MCF 10A (cell line): ENCODE results near the gene HLA-DMB. TPM values are rescaled to one million over a fixed set of nuclear protein-coding genes. Genes with fewer than 3 reads are reported as not detected.

Experiments
- BruUV-seq: library from RNA; stranded (reverse); fragments of 400-500 nt; replicated peaks from 2 replicates; lab custom pipeline; 2021; lab: Mats Ljungman, UMichigan
- CTCF ChIA-PET: fragments of 300-600 bp; sonication (Branson Sonifier 250); formaldehyde crosslinking; extraction: SDS; loops from one replicate; lab custom pipeline; 2021; ENCODE audit warnings: antibody characterized with exemption, inconsistent platforms; lab: Yijun Ruan, JAX
- POLR2A ChIA-PET: fragments of 300-600, 350-650 bp; sonication (Branson Sonifier 250); formaldehyde crosslinking; extraction: SDS; loops from one replicate; lab custom pipeline; 2020; ENCODE audit warnings: antibody characterized with exemption, inconsistent platforms; lab: Yijun Ruan, JAX
- DNase-seq: peaks from one replicate; pipeline ENCODE4 v3.0.0-alpha.2; 2018; ENCODE audit not compliant: unreplicated experiment
- H3K27ac Mint-ChIP-seq: one replicate; pipeline ENCODE4 v1.8.0; 2022; ENCODE audit warnings: mild to moderate bottlenecking, low read depth, mixed read lengths; ENCODE audit not compliant: unreplicated experiment
- H3K27me3 Mint-ChIP-seq: one replicate; pipeline ENCODE4 v1.8.0; 2022; ENCODE audit warnings: mixed read lengths; ENCODE audit not compliant: insufficient read depth, unreplicated experiment
- H3K36me3 Mint-ChIP-seq: one replicate; pipeline ENCODE4 v1.8.0; 2022; ENCODE audit warnings: mild to moderate bottlenecking, moderate library complexity, mixed read lengths; ENCODE audit not compliant: insufficient read depth, unreplicated experiment
- H3K4me1 Mint-ChIP-seq: one replicate; pipeline ENCODE4 v1.8.0; 2022; ENCODE audit warnings: mixed read lengths; ENCODE audit not compliant: insufficient read depth, unreplicated experiment
- H3K4me3 Mint-ChIP-seq: one replicate; pipeline ENCODE4 v1.8.0; 2022; ENCODE audit warnings: mild to moderate bottlenecking, moderate library complexity, mixed read lengths; ENCODE audit not compliant: unreplicated experiment
- H3K9me3 Mint-ChIP-seq: one replicate; pipeline ENCODE4 v1.8.0; 2022; ENCODE audit warnings: mixed read lengths; ENCODE audit not compliant: unreplicated experiment
- intact Hi-C: fragments of 100-400 bp; cut with micrococcal nuclease; formaldehyde crosslinking; loops from 2 replicates; pipeline ENCODE4 v1.14.1; 2022
- total RNA-seq: library from RNA; stranded (reverse); gene quantifications from 2 replicates; pipeline ENCODE4 v1.2.3, GENCODE V29; 2022
- TF ChIP-seq, protein P1 (sequence below): fragments of 200-600 bp; IDR thresholded peaks from one replicate; pipeline ENCODE4 v1.8.0; 2022; ENCODE audit warnings: antibody characterized with exemption, mild to moderate bottlenecking; ENCODE audit not compliant: unreplicated experiment

HLA-DMB gene
- total RNA-seq, 1 experiment from 2014 or later, result not detected

DNA sequence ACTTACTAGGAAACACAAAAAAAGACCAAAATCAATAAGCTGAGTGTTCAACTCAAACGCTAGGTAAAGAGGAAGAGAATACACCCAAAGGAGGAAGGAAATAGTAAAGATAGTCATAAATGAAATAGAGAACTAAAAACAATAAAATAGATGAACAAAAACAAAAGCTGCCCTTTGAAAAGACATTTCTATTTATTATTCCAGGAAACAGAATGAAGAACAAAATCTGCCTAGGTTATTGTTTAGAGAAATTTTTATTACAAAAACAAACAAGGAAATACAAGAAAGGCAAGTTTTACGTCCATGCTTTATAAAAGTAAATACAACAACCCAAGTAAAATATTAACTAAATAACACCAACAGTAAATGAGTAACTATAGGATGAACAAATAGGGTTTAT is 20.1 kb downstream of the HLA-DMB start:
- TF ChIP-seq, protein P1, sequence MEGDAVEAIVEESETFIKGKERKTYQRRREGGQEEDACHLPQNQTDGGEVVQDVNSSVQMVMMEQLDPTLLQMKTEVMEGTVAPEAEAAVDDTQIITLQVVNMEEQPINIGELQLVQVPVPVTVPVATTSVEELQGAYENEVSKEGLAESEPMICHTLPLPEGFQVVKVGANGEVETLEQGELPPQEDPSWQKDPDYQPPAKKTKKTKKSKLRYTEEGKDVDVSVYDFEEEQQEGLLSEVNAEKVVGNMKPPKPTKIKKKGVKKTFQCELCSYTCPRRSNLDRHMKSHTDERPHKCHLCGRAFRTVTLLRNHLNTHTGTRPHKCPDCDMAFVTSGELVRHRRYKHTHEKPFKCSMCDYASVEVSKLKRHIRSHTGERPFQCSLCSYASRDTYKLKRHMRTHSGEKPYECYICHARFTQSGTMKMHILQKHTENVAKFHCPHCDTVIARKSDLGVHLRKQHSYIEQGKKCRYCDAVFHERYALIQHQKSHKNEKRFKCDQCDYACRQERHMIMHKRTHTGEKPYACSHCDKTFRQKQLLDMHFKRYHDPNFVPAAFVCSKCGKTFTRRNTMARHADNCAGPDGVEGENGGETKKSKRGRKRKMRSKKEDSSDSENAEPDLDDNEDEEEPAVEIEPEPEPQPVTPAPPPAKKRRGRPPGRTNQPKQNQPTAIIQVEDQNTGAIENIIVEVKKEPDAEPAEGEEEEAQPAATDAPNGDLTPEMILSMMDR, result no peak
- Mint-ChIP-seq H3K4me1 (no peaks in the 10 kb centered on the region), H3K4me3 (no peak overlapping the region), H3K9me3 (no peaks in the 10 kb centered on the region), H3K27me3 (peaks cover 60% of the 10 kb centered on the region), H3K36me3 (no peaks in the 10 kb centered on the region), H3K27ac (no peak overlapping the region)
- CTCF ChIA-PET, result interaction anchor here (0.9 to 2.1 kb wide), 2 partner anchors 35 to 64 kb away, joined by 4 to 5 read pairs; no protein-coding TSS in a partner anchor
- DNase-seq, result no peak
- intact Hi-C loops, result no loop called here
- POLR2A ChIA-PET, result no interaction called here
- no TSS peak for BruUV-seq

DNA sequence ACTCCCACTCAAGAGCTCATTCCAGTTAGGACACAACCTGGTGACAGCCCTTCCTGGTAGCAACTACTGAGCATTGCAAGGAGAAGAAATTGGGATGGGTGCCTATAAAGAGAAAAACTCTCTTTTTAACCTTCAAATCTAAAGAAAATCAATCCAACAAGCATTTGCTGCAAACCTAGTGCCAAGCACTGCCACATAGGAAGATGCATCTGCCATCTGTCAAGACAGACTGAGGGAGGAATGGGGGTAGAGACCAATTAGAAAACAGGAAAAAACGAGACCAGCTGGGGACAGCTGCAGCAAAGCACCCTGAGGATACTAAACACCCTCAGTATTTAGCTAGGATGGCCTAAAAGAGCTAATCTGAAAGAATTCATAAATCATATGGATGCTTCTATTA is 27.9 kb downstream of the HLA-DMB start:
- Mint-ChIP-seq H3K27ac (no peak overlapping the region), H3K27me3 (peaks cover 55% of the 10 kb centered on the region), H3K4me3 (no peak overlapping the region), H3K36me3 (no peaks in the 10 kb centered on the region), H3K4me1 (no peaks in the 10 kb centered on the region), H3K9me3 (no peaks in the 10 kb centered on the region)
- ChIA-PET POLR2A (interaction anchor here (1.0 to 1.3 kb wide), 2 partner anchors 13 to 40 kb away, joined by 3 read pairs; partner anchors contain the start of gene HLA-DMA), CTCF (interaction anchor here (0.6 to 4.5 kb wide), 4 partner anchors 19 to 72 kb away, joined by 3 to 24 read pairs (median 4); no protein-coding TSS in a partner anchor)
- no TSS peak for BruUV-seq
- no peak for DNase-seq
- TF ChIP-seq, protein P1, result no peak
- intact Hi-C loops, result no loop called here

DNA sequence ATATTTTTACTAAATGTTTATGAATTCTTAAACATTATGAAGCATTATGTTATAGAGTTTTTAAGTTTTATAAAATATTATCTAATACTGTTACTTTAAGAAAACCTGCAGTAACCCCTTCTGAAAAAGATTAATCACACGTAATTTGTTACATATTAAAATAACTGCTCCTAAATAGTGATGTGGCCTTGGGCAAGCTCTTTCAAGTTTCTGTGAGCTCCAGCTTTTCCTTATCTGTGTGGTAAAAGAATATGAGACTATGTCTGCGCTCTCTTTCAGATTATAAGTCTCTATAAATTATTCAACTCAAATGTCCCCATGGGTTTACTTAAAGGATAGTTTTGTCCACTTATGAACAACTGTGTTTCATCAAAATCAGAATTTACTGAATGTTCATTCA is 31.9 kb downstream of the HLA-DMB start:
- no peaks in the 10 kb centered on the region for H3K36me3 Mint-ChIP-seq
- POLR2A ChIA-PET, result interaction anchor here (1.2 kb wide), 1 partner anchor 15 kb away, joined by 4 read pairs; no protein-coding TSS in a partner anchor
- H3K4me1 Mint-ChIP-seq, result no peaks in the 10 kb centered on the region
- H3K9me3 Mint-ChIP-seq, result no peaks in the 10 kb centered on the region
- no peak for DNase-seq
- BruUV-seq, result no TSS peak
- no peak overlapping the region for H3K4me3 Mint-ChIP-seq
- CTCF ChIA-PET, result no interaction called here
- TF ChIP-seq, protein P1, result no peak
- no peak overlapping the region for H3K27ac Mint-ChIP-seq
- peaks cover 15% of the 10 kb centered on the region for H3K27me3 Mint-ChIP-seq
- intact Hi-C loops, result no loop called here

DNA sequence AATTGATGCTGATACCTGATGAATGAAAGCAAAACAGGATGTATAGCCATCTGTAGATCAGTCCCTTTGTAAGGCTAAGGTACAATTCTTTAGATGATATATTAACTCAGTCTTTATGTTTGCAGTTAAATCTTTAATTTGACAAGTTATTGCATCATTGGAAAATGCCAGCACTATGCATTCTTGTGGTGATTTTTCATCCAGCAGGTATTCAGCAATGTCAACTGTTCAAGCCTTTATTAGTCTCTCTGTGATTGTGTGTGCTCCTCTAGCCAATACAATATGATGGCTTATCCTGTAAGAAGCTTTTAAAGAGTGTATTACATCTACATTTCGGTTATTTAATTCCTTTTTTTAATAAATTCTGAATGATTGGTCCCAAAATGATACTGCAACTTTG is 34.3 kb downstream of the HLA-DMB start:
- no peak for DNase-seq
- ChIA-PET POLR2A (no interaction called here), CTCF (interaction anchor here (0.6 to 1.1 kb wide), 4 partner anchors 10 to 48 kb away, joined by 3 to 7 read pairs (median 3); no protein-coding TSS in a partner anchor)
- Mint-ChIP-seq H3K27me3 (peaks cover 7% of the 10 kb centered on the region), H3K27ac (no peak overlapping the region), H3K4me1 (no peaks in the 10 kb centered on the region), H3K4me3 (no peak overlapping the region), H3K9me3 (no peaks in the 10 kb centered on the region), H3K36me3 (no peaks in the 10 kb centered on the region)
- TF ChIP-seq, protein P1, result no peak
- no TSS peak for BruUV-seq
- intact Hi-C loops, result no loop called here
